Tibial nerve (tissue), 4 donors: ENCODE results near the gene CD1C.
"Not testable (repeated sequence)": the region's sequence is repeated elsewhere in the genome, so short reads cannot be mapped to it uniquely, and the experiment has no call there.

ENCODE experiments used
- CTCF ChIP-seq, 5 experiments: fragments of 200-600 bp in 3 of 5; fragments of 450-650 bp in 2 of 5; sonication (generic) in 3 of 5; IDR thresholded peaks; one replicate each; pipeline ENCODE4 v1.5.1; 2016 to 2019; ENCODE audit warnings: antibody characterized with exemption in 5 of 5, mild to moderate bottlenecking in 3 of 5, moderate library complexity in 2 of 5
- EP300 ChIP-seq, 2 donors: sonication (generic); formaldehyde crosslinking; IDR thresholded peaks; one replicate each; pipeline ENCODE4 v1.6.1; 2017; ENCODE audit warnings: antibody characterized with exemption in 2 of 2, mild to moderate bottlenecking in 1 of 2
- POLR2A ChIP-seq, 2 donors: fragments of 450-650 bp; IDR thresholded peaks; one replicate each; pipeline ENCODE4 v1.6.1; 2017; ENCODE audit warnings: antibody characterized with exemption in 2 of 2, mild to moderate bottlenecking in 2 of 2, moderate library complexity in 2 of 2

DNA sequence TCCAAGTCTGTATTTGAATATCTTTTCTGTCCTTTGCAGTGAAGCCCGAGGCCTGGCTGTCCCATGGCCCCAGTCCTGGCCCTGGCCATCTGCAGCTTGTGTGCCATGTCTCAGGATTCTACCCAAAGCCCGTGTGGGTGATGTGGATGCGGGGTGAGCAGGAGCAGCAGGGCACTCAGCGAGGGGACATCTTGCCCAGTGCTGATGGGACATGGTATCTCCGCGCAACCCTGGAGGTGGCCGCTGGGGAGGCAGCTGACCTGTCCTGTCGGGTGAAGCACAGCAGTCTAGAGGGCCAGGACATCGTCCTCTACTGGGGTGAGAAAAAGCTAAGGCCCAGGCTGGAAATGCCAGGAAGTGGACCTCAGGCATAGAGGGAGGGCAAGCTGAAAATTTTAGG is 33.0 kb upstream of the CD1C start:
- TF ChIP-seq CTCF, POLR2A, EP300 (IDR thresholded peaks at IDR 0.05): not testable (repeated sequence)
